Naive B cell (primary cell): ENCODE measurements around the gene MBTPS1. TPM values are rescaled to one million over a fixed set of nuclear protein-coding genes. Genes with fewer than 3 reads are reported as not detected.

Experiments
- ATAC-seq, 2 donors: fragments of 150-1000 bp; cut with Tn5 transposase; 2 replicates each; pipeline ENCODE4 v1.10.0; 2021; ENCODE audit warnings: low read depth in 2 of 2, mild to moderate bottlenecking in 2 of 2, moderate library complexity in 2 of 2
- DNase-seq: peaks from one replicate; pipeline ENCODE4 v3.0.0; 2022
- H3K27ac Mint-ChIP-seq, 6 donors: one replicate each; pipeline ENCODE4 v1.8.0; 2020 to 2022; ENCODE audit warnings: mild to moderate bottlenecking in 6 of 6, mixed read lengths in 6 of 6, moderate library complexity in 5 of 6, inconsistent platforms in 2 of 6
- H3K27me3 Mint-ChIP-seq, 3 donors: one replicate each; pipeline ENCODE4 v1.8.0; 2021 to 2022; ENCODE audit warnings: mixed read lengths in 3 of 3, mild to moderate bottlenecking in 1 of 3
- H3K36me3 Mint-ChIP-seq, 2 donors: one replicate each; pipeline ENCODE4 v1.8.0; 2020 to 2022; ENCODE audit warnings: mixed read lengths in 2 of 2, inconsistent platforms in 1 of 2, mild to moderate bottlenecking in 1 of 2
- H3K4me1 Mint-ChIP-seq, 3 donors: one replicate each; pipeline ENCODE4 v1.8.0; 2020 to 2022; ENCODE audit warnings: mixed read lengths in 3 of 3, inconsistent platforms in 1 of 3, mild to moderate bottlenecking in 1 of 3, moderate library complexity in 1 of 3
- H3K4me3 Mint-ChIP-seq, 8 donors: one replicate each; pipeline ENCODE4 v1.8.0; 2020 to 2022; ENCODE audit warnings: mild to moderate bottlenecking in 8 of 8, mixed read lengths in 8 of 8, moderate library complexity in 8 of 8, inconsistent platforms in 2 of 8
- H3K9me3 Mint-ChIP-seq, 7 donors: one replicate each; pipeline ENCODE4 v1.8.0; 2020 to 2022; ENCODE audit warnings: mixed read lengths in 7 of 7, mild to moderate bottlenecking in 5 of 7, inconsistent platforms in 2 of 7, moderate library complexity in 1 of 7
- polyA plus RNA-seq, 6 donors: library from polyadenylated mRNA; unstranded; fragments of 300-500 nt; fragmentation: Illumina TruSeq; gene quantifications; one replicate each; pipeline ENCODE4 v1.2.3, GENCODE V29; 2021; ENCODE audit warnings: low read depth in 6 of 6

Gene MBTPS1
- polyA plus RNA-seq, 6 donors from 2014 or later: 37.6 to 56.5 (median 48.8) TPM

GRCh38 chr16:84022644-84023043, 94.1 kb downstream of the MBTPS1 start:
- Mint-ChIP-seq H3K27ac (no peak overlapping the region), H3K4me3 (no peak overlapping the region), H3K9me3 (peaks cover 6 to 41% (median 18%) of the 10 kb centered on the region in 7 donors), H3K4me1 (peaks cover 0 to 3% (median 0%) of the 10 kb centered on the region in 3 donors), H3K27me3 (peaks cover 10 to 56% (median 23%) of the 10 kb centered on the region in 3 donors), H3K36me3 (peaks cover 8% of the 10 kb centered on the region in 2 donors)
- DNase-seq (no peak), ATAC-seq (no peak)

DNA sequence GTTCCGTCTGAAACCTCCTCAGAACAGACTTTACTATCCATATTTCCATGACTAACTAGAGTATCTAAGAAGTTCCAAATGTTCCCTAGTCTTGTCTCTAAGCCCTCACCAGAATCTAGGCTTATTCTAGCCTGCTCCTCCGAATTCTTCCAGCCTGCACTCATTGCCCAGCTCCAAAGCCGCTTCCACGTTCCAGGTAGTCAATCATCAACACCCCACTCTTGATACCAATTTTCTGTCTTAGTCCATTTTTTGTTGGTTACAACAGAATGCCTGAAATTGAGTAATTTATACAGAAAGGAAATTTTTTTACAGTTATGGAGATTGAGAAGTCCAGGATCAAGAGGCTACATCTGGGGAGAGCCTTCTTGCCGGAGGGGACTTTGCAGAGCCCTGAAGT, 95.3 kb downstream of the MBTPS1 start:
- H3K36me3 Mint-ChIP-seq: peaks cover 8% of the 10 kb centered on the region in 2 donors
- H3K4me1 Mint-ChIP-seq: no peaks in the 10 kb centered on the region
- H3K9me3 Mint-ChIP-seq: peaks cover 6 to 41% (median 18%) of the 10 kb centered on the region in 7 donors
- no peak overlapping the region for H3K27ac Mint-ChIP-seq
- DNase-seq (no peak), ATAC-seq (no peak)
- no peak overlapping the region for H3K4me3 Mint-ChIP-seq
- H3K27me3 Mint-ChIP-seq: peaks cover 14 to 47% (median 14%) of the 10 kb centered on the region in 3 donors

DNA sequence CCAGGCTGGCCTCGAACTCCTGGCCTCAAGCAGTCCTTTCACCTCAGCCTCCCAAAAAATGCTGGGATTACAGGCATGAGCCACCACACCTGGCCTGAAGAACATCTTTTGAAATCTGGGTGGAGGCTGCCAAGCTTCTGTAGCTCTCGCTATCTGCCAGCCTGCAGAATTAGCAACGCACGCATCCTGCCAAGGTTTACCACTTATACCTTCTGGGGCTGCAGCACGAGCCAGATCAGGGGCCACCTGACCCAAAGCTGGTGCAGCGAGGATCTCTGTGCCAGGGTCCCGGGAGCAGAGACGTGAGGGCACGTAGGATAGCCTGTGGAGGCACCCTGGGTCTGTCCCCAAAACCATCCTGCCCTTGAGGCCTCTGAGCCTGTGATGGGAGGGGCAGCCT, 96.4 kb downstream of the MBTPS1 start:
- H3K36me3 Mint-ChIP-seq: peaks cover 8% of the 10 kb centered on the region in 2 donors

GRCh38 chr16:84018710-84019109, 98.0 kb downstream of the MBTPS1 start:
- Mint-ChIP-seq H3K4me3 (no peak overlapping the region), H3K27me3 (peaks cover 14 to 32% (median 15%) of the 10 kb centered on the region in 3 donors), H3K36me3 (peaks cover 8% of the 10 kb centered on the region in 2 donors), H3K4me1 (peaks cover 6 to 17% (median 9%) of the 10 kb centered on the region in 3 donors), H3K27ac (no peak overlapping the region), H3K9me3 (peaks cover 6 to 41% (median 22%) of the 10 kb centered on the region in 7 donors)
- no peak for DNase-seq
- no peak for ATAC-seq

More for the DNA sequence above, 96.4 kb downstream of the MBTPS1 start:
- Mint-ChIP-seq H3K4me1 (peaks cover 0 to 3% (median 0%) of the 10 kb centered on the region in 3 donors), H3K27ac (no peak overlapping the region), H3K4me3 (no peak overlapping the region), H3K27me3 (peaks cover 14 to 35% (median 15%) of the 10 kb centered on the region in 3 donors), H3K9me3 (peaks cover 6 to 41% (median 18%) of the 10 kb centered on the region in 7 donors)
- DNase-seq: no peak
- ATAC-seq: no peak

- peaks cover 2 to 30% (median 8%) of the 10 kb centered on the region in 7 donors for H3K9me3 Mint-ChIP-seq
- no peak for ATAC-seq
- peak overlapping the region in 1 of 6 donors; percentile 57 for H3K27ac Mint-ChIP-seq
Observed at GRCh38 chr16:84016477-84016876, 100.3 kb downstream of the MBTPS1 start.

DNA sequence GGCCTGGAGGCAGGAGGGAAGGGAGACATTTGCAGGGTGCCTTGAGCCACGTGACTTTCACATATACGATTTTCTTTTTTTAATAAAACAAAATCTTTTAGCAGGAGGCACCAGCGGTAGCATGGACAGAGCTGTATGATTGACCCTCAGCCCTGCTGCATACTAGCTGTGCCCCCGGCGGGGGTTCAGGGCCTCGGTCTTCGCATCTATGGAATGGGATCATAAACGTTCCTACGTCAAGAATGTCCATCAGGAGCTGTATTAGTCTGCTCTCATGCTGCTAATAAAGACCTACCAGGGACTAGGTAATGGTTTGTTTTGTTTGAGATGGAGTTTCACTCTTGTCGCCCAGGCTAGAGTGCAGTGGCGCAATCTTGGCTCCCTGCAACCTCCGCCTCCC, 101.3 kb downstream of the MBTPS1 start:
- no peak overlapping the region for H3K27ac Mint-ChIP-seq
- peaks cover 6 to 18% (median 9%) of the 10 kb centered on the region in 3 donors for H3K4me1 Mint-ChIP-seq
- H3K27me3 Mint-ChIP-seq: peaks cover 14 to 24% (median 23%) of the 10 kb centered on the region in 3 donors
- no peak overlapping the region for H3K4me3 Mint-ChIP-seq
- no peak for DNase-seq
- peaks cover 0 to 23% (median 4%) of the 10 kb centered on the region in 7 donors for H3K9me3 Mint-ChIP-seq
- no peaks in the 10 kb centered on the region for H3K36me3 Mint-ChIP-seq
- no peak for ATAC-seq

More at GRCh38 chr16:84016477-84016876, 100.3 kb downstream of the MBTPS1 start:
- peaks cover 14 to 21% (median 15%) of the 10 kb centered on the region in 3 donors for H3K27me3 Mint-ChIP-seq
- peaks cover 6 to 18% (median 9%) of the 10 kb centered on the region in 3 donors for H3K4me1 Mint-ChIP-seq
- no peak overlapping the region for H3K4me3 Mint-ChIP-seq
- H3K36me3 Mint-ChIP-seq: peaks cover 4 to 5% of the 10 kb centered on the region in 2 donors
- no peak for DNase-seq

DNA sequence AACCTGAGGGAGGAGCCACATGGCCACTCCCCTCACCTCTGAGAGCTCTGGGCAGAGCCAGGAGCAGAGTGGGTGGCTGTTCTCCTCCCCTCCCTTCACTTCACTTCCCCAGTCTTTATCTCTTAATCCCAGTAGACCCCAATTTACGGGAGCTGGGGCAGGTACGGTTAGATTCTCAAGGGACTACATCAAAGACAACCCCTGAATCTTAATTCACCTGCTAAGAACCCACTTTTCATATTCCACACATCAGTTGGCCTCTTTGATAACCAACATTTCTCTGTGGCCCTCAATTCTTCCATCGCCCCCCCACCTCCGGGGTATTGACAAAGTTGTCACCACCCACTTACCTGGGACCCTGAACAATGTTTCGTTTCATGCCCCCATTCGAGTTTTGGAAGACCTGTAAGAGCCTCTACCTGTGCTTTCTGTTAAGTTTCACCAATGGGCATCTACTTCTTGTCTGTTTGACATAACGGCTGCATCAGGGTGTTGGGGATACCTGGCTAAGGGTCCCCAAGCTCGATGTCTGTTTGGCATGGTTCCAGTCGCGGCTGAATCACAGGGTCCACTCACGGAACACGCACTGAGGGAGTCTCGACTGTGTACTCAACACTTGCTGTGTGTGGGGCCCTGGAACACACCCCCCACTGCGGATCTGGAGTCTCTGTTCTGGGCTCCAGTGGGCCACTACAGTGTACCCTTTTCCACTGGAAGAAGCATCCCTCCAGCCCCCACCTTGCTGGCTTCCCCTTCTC, 102.0 kb downstream of the MBTPS1 start:
- Mint-ChIP-seq H3K9me3 (peaks cover 0 to 23% (median 4%) of the 10 kb centered on the region in 7 donors), H3K27me3 (peaks cover 14 to 22% (median 22%) of the 10 kb centered on the region in 3 donors), H3K4me1 (peaks cover 6 to 18% (median 9%) of the 10 kb centered on the region in 3 donors), H3K36me3 (no peaks in the 10 kb centered on the region), H3K4me3 (peak overlapping the region in 4 of 8 donors; percentile 4 to 45 (median 32)), H3K27ac (peak overlapping the region in 2 of 6 donors; percentile 8 to 67)
- no peak for ATAC-seq
- DNase-seq: no peak

DNA sequence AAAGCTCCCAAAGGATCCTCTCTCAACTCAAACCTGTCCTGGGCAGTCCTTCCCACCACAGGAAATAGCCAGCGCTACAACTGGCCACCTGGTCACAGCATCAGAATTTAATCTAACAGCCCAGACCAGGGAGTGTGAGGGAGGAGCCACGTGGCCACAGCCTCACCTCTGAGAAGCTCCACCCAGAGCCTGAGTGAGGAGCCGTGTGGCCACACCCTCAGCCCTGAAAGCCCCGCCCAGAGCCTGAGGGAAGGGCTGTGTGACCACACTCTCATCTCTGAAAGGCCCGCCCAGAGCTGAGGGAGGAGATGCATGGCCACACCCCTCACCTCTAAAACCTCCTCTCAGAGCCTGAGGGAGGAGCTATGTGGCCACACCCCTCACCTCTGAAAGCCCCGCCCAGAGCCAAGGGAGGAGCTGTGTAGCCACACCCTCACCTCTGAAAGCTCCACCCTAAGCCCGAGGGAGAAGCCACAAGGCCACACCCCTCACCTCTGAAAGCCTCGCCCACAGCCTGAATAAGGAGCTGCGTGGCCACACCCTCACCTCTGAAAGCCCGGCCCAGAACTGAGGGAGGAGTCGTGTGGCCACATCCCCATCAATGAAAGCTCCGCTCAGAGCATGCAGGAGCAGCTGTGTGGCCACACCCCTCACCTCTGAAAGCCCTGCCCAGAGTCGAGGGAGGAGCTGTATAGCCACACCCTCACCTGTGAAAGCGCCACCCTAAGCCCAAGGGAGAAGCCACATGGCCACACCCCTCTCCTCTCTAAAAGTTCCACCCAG, 102.8 kb downstream of the MBTPS1 start:
- peak overlapping the region in 3 of 8 donors; percentile 4 to 40 (median 23) for H3K4me3 Mint-ChIP-seq
- DNase-seq: peak; percentile 33
- peaks cover 6 to 18% (median 9%) of the 10 kb centered on the region in 3 donors for H3K4me1 Mint-ChIP-seq
- H3K27ac Mint-ChIP-seq: peak overlapping the region in 3 of 6 donors; percentile 8 to 53 (median 38)
- peak; percentile 71 to 75 for ATAC-seq
- H3K9me3 Mint-ChIP-seq: peaks cover 0 to 17% (median 4%) of the 10 kb centered on the region in 7 donors
- no peaks in the 10 kb centered on the region for H3K36me3 Mint-ChIP-seq
- H3K27me3 Mint-ChIP-seq: peaks cover 12 to 16% (median 16%) of the 10 kb centered on the region in 3 donors

GRCh38 chr16:84009282-84009681, 107.5 kb downstream of the MBTPS1 start:
- no peak for DNase-seq
- Mint-ChIP-seq H3K27ac (no peak overlapping the region), H3K36me3 (no peaks in the 10 kb centered on the region), H3K27me3 (peaks cover 15 to 29% (median 19%) of the 10 kb centered on the region in 3 donors), H3K4me3 (no peak overlapping the region), H3K4me1 (peaks cover 2 to 7% (median 4%) of the 10 kb centered on the region in 3 donors), H3K9me3 (peaks cover 0 to 1% (median 0%) of the 10 kb centered on the region in 7 donors)
- no peak for ATAC-seq

DNA sequence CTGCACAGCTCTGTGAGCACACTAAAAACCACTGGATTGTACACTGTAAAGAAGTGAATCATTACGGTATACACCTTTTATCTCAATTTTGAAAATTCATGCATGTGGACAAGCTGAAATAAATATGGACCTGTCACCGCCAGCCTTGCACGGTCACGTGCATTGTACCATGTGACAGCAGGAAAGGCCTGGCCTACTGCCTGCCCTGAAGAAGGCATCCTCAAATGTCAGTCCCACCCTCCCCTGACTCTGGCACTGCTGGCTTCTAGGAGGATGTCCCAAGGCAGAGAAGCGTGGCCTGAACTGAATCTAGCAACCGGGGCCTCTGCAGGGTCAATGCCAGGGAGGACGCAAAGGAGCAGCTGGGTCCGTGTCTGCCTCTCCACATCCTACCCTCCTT, 108.8 kb downstream of the MBTPS1 start:
- Mint-ChIP-seq H3K9me3 (no peaks in the 10 kb centered on the region), H3K4me3 (no peak overlapping the region), H3K27me3 (peaks cover 15 to 36% (median 22%) of the 10 kb centered on the region in 3 donors), H3K27ac (no peak overlapping the region), H3K4me1 (no peaks in the 10 kb centered on the region), H3K36me3 (no peaks in the 10 kb centered on the region)
- no peak for DNase-seq
- ATAC-seq: no peak

GRCh38 chr16:84007520-84007919, 109.2 kb downstream of the MBTPS1 start:
- no peak overlapping the region for H3K4me3 Mint-ChIP-seq
- peaks cover 15 to 38% (median 27%) of the 10 kb centered on the region in 3 donors for H3K27me3 Mint-ChIP-seq
- ATAC-seq: no peak
- H3K9me3 Mint-ChIP-seq: no peaks in the 10 kb centered on the region
- no peak overlapping the region for H3K27ac Mint-ChIP-seq
- no peaks in the 10 kb centered on the region for H3K36me3 Mint-ChIP-seq
- no peaks in the 10 kb centered on the region for H3K4me1 Mint-ChIP-seq
- DNase-seq: no peak

DNA sequence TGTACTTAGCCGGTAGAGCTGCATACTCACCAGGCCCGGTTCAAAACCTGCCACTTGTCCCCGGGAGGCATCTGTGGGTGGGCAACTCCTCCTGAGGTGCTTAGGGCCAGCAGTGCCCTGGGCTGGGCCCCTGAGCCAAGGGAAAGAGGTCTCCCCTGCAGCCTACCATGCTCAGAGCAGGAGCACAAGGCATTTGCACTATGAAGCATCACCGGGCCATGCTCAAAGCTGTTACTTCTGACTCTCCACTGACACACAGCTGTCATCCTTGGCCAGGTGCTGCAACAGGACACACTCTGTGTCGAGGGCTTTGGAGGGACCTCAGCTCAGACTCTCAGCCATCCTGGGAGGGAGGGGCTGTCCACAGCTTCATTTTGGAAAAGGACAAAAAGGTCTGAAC, 111.4 kb downstream of the MBTPS1 start:
- ATAC-seq (no peak), DNase-seq (no peak)
- Mint-ChIP-seq H3K36me3 (no peaks in the 10 kb centered on the region), H3K4me1 (no peaks in the 10 kb centered on the region), H3K27ac (no peak overlapping the region), H3K27me3 (peaks cover 15 to 42% (median 31%) of the 10 kb centered on the region in 3 donors), H3K9me3 (no peaks in the 10 kb centered on the region), H3K4me3 (no peak overlapping the region)

- H3K36me3 Mint-ChIP-seq: no peaks in the 10 kb centered on the region
- DNase-seq: no peak
- no peaks in the 10 kb centered on the region for H3K4me1 Mint-ChIP-seq
- ATAC-seq: no peak
- no peaks in the 10 kb centered on the region for H3K9me3 Mint-ChIP-seq
- peaks cover 15 to 39% (median 33%) of the 10 kb centered on the region in 3 donors for H3K27me3 Mint-ChIP-seq
- no peak overlapping the region for H3K4me3 Mint-ChIP-seq
- H3K27ac Mint-ChIP-seq: no peak overlapping the region
Observed at GRCh38 chr16:84004442-84004841, 112.3 kb downstream of the MBTPS1 start.
